Medulla oblongata (tissue), 1 donor: ENCODE data around the gene CCDC190.
"Not testable (repeated sequence)": the region's sequence is repeated elsewhere in the genome, so short reads cannot be mapped to it uniquely, and the experiment has no call there.

Source experiments
- DNase-seq: peaks from one replicate; pipeline ENCODE4 v3.0.0-alpha.2; 2015; ENCODE audit errors: extremely low spot score

CCDC190 gene

DNA sequence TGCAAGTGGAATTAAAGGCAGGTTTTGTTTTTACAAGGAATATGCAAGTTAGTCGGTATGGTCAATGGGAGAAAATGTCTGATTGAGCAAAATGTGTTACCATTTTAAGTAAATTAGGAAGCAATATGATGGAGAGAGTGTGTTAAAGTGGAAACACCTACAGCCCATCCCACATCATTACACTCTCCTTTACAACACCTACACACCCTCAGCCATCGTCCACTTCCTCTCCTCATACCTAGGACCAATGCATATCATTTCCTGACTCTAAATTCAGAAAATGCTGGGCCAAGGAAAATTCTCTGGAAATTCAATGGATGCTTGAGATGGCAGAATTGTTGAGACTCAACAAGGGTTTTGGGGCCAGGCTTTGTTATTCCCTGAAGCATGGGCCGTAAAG is 16.4 kb upstream of the CCDC190 start:
- DNase-seq, result no peak

DNA sequence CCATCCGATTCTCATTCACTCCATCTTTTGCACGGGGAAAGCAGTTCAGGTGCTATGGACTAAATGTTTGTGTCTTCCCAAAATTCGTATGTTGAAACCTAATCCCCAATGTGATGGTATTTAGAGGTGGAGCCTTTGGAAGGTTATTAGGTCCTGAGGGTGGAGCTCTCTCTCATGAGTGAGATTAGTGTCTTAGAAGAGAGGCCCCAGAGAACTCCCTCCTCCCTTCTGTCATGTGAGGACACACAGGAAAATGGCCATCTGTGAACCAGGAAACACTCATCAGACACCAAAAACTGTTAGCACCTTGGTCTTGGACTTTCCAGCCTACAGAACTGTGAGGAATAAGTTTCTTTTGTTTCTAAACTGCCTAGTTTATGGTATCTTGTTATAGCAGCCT is 15.8 kb upstream of the CCDC190 start:
- no peak for DNase-seq

DNA sequence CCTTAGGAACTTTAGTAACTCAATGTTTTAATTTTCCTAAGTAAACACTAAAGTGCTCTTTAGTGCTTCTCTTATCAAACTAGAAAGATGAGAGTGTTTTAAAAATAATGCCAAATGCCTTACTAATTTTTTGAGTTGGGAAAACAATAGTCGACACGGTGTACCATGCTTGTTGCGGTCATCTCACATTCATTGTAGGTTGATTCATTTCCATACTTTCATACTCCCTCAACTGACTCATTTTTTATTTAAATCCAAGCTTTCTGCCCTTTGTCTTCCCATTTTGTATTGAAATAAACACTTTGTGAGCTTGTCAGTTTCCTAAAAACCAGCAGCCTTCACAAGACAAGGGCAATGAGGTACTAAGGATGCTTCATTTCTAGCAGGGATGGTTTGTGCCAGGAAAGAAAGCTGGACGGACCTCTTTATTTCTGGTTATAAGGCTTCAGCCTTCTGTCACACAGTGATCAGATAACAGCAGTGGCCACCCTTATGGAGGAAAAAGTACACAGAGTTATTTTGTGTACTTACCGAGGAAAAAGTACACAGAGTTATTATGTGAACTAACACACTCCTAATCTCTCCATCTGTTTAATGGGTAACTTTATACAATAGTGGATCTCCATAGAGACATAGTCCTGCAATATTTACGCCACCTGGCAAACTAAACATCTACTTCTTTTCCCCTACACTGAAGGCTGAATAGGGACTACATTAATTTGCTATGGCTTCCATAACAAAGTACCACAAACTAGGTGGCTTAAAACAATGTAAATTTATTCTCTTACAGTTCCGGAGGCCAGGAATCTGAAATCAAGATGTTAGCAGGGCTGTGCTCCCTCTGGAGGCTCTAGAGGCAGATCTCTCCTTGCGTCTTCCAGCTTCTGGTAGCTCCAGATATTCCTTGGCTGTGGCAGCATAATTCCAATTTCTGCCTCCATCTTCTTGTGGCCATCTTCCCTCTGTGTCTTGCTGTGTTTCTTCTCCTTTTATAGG is 13.0 kb upstream of the CCDC190 start:
- DNase-seq, result no peak

DNA sequence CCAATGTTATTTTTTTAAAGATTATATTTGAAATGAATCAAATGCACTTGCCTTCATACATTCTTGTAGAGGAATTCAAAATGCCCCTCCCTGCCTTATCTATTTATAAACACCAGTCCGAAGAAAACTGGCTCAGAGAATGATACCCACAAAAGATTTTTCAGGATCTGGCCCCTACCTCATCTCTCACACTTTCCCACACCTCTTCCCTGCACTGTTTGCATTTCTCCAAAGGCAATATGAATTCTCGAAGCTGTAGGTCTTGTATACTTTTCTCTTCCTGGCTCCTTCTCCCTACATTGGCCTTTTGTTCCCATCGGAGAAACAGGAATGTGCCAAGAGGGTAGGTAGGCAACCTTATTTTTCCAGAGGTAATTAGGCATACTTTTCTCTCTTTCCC is 12.0 kb upstream of the CCDC190 start:
- no peak for DNase-seq

DNA sequence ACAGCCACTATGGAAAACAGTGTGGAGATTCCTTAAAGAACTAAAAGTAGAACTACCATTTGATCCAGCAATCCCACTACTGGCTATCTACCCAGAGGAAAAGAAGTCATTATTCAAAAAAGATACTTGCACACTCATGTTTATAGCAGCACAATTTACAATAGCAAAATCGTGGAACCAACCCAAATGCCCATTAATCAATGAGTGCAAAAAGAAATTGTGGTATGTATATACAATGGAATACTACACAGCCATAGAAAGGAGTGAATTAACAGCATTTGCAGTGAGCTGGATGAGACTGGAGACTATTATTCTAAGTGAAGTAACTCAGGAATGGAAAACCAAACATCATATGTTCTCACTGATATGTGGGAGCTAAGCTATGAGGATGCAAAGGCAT is 10.4 kb upstream of the CCDC190 start:
- not testable (repeated sequence) for DNase-seq

DNA sequence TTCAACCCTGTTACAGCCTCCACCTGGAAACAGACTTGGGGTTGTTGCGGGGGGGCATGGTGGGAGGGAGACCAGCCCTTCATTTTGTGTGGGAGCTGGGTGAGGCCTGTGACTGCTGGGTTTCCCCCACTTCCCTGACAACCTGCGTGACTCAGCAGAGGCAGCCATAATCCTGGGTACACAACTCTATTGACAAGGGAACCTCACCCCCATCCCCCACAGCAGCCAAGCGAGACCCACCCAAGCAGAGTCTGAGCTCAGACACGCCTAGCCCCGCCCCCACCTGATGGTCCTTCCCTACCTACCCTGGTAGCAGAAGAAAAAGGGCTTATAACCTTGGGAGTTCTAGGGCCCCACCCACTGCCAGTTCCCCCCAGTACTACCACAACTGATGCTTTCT is 8.0 kb upstream of the CCDC190 start:
- no peak for DNase-seq

DNA sequence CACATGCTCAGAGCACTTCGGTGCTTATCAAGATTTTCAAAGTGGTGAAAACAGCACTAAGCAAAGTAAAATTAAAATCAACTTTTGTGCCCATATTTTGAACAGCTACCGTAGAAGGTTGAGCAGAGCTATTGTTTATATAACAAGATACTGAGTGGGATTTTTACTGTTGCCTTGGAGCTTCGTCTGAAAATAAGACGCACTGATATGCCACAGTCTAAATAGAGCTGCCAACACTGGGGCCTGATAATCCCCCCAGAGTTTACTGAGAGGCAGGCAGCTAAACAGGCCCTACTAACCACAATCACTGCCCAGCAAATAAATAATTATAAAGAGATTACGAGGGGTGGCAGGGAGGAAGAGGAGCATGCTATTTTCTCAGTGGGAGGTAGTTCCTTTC is 650 bp upstream of the CCDC190 start:
- DNase-seq, result no peak

DNA sequence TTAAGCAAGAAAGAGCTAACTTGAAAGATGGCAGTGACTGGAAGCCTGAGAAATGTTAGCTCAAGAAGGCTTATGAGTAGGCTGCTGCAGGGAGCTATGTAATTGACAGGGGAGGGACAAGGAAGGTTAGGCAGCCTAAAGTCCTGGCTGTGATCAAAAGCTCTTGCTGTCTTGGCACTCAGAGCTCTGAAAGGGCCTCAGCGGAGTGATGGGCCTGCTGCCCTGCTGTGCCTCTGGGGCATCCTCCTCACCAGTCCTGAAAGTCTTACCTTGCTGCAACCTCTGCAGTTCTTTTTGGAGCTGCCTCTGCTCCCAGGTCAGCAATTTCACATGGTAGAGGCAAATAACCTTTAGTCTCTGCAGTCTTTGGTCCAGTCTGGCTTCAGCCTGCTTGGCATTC is 1.8 kb downstream of the CCDC190 start:
- no peak for DNase-seq

DNA sequence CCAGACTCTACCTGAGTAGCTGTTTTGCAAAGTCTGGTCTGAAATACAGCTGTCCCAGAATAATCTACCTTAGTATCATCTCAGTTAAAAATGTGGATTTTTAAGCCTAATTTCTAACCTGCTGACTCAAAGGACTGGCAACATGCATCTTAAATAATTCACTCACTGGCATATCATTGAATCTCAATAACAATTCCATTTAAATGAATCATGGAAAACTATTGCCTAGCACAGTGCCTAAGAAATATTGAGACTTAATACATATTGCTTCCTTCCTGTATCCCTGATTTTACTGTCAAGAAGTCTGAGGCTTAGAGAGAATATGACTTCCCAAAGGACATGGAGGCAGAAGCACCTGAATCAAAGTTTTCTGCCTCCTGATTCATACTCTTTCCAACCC is 3.1 kb downstream of the CCDC190 start:
- DNase-seq, result no peak

DNA sequence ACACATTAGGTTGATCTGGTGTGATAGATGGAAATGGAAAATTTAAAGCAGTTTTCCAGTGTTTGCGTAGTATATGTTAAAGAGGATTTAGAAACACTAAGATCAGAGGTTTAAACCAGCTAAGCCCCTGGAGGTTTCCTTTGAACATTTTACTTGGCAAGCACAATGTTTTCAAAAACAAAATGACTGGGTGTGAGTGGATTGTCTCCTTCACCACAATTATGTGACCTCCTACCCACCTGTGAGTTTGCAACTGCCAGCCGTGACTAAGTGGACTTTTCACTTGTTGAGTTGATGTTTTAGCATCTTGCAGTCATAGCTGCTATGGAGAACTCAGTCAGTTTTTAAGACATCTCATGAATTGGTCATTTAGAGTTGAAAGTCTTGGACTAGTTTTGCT is 4.7 kb downstream of the CCDC190 start:
- DNase-seq, result no peak

DNA sequence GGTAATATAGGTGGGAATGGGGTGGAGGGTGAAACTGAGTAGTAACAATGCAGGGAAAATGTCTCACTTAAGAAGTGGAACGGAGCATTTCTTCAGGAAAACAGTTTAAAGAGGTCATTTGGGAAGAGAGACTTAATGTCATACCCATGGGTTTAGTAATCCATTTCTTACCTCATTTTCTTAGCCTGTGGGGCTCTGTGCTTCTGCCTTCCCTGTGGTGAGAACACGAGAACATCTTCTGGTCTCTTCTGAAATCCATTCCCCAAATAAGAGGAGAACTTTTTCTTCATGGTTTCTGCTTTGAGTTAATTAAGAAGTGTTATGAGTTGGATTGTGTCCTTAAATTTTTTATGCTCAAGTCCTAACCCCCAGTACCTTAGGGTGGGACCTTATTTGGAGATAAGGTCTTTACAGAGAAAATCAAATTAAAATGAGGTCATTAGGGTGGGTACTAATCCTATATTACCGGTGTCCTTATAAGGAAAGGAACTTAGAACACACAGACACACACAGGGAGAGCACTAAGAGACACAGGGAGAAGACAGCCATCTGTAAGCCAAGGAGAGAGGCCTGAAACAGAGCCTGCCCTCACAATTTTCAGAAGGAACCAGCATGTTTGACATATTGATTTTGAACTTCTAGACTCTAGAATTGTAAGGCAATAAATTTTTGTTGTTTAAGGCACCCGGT is 5.4 kb downstream of the CCDC190 start:
- DNase-seq, result no peak

DNA sequence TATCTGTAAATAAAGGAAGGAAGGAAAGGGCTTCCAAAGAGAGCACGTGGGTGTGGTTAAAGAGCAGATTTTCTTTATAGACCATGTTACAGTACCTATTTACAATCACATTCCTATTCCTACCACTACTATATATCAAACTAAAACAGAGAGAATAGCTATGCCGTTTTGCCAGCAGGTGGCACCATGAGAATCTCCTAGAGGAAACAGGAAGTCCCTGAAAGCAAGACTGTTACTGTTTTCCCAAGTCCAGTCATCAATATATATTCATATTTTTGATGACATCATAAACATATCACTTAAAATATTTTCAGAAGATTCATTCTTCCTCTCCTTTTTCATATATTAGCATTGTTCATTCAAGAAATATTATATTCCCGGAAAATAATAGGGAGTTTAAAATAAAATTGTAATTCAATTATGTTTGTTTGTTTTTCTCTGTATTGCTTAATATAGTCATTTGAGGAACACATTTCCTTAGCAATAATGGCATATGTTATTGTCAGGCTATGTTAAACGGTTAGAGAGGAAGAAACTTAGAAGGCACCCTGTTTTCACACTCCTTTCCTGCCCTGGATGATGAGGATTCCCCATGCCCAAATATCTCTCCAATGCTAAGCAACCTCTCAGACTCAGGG is 6.6 kb downstream of the CCDC190 start:
- DNase-seq, result peak; percentile 73

DNA sequence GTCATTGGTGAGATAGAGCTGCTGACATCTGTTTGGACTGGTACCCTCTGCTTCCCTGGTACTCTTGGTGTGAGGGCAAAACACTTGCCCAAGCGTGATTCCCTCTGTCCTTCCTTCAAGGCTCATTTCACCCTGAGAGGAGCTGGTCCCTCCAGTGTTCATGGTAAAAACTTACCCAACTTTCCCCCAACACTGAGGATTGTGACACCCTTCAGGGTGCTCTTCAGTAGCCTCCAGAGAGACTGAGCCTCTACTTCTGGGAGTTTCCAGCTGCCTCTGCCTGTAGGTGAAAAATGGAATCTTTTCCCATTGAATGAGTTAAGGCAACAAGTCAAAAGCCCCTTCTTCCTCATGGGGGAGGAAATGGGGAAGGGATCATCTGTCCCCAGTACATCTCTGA is 9.6 kb downstream of the CCDC190 start:
- no peak for DNase-seq

DNA sequence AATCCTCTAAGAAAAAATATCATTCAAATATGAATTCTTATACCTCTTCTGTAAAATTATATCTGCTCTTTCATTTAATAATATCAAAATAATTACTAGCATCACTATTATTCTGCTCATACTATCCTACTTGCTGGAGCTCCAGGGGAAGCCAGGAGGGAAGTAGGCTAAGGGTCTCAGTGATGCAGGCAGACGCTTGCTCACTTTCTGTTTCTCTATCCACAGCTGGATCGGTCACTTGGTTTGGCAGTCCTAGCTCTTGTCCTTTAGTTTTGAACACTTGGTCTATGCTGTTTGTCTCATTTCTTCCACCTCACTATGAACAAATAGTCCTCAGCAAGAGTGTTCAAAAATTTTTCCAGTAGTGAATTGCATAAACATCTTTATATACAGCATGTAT is 11.3 kb downstream of the CCDC190 start:
- DNase-seq, result no peak

DNA sequence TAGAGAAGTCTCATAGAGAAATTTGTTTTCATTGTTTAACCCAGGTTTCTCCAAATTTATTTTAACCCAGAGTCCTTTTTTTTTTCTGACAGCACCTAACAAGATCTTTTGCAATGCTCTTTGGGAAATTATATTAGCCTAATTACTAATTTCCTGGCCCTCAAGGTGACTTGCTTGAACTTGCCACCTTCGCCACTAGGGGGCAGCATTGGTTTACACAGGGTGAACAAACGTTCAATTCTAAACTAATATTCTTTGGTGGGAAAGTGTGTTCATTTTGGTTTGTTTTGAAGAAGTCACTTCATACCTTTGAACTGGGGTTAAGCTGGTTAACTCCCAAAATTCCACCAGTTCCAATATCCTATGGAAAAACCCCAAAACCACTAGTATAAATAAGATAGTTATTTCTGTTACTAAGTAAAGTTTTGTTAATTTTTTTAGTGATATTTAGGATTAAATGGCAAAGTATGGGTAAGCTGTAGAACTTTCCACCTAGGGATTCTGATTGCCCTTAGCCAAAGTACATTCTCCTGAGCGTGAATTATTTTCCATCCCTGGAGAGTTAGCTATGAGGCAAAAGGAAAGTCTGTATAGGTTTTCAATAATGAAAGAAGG is 13.0 kb downstream of the CCDC190 start:
- DNase-seq, result peak; percentile 85

DNA sequence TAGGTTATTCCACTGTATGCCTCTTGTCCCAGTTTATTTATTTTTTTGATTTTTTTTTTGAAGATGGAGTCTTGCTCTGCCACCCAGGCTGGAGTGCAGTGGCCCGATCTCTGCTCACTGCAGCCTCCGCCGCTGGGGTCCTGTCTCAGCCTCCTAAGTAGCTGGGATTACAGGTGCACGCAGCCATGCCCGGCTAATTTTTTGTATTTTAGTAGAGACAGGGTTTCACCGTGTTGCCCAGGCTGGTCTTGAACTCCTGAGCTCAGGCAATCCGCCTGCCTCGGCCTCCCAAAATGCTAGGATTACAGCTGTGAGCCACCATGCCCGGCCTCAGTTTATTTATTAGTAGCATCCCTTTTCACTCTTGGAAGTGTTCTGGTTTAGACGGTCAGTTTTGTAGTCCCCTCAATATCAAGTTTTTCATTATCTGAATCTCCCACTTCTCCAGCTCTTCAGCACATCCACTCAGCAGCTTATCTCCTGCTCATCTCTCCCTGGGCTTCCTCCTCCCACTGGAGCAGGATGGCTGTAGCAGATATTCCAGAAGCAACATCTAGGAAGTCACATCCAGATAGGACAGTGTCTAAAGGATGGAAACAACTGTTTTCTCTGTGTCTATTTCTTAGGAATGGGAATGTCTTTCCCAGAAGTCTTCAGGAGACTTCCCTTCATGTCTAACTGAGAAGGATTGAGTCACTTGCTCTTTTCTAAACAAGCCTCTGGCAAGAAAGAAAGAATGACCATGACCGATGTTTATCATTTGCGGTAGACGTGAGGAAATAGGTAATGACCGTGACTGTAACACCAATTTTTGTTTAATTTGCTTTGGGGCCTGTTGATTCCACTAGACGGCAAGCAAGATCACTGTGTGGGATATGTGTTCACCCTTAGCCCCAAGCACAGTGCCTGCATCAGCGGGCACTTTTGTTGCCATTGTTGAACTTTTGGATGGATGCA is 14.4 kb downstream of the CCDC190 start:
- DNase-seq, result no peak

DNA sequence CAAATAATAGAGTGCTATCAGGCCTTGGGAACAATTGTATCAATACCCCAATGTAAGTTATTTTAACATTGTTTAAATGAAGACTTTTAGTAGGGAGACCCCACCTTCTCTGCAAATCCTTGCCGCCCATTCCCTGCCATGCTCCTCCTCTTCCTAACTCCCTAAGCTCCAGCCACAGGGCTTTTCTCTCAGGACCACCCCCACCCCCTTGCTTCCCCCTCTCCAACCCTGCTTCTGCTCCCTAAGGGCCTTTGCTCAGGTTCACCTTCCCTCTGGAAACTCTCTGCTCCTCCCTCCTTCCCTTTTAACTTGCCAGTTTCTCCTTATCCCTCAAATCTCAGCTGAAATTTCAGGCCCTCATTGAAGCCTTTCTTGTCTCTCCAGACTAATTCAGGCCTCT is 16.8 kb downstream of the CCDC190 start:
- DNase-seq, result no peak

DNA sequence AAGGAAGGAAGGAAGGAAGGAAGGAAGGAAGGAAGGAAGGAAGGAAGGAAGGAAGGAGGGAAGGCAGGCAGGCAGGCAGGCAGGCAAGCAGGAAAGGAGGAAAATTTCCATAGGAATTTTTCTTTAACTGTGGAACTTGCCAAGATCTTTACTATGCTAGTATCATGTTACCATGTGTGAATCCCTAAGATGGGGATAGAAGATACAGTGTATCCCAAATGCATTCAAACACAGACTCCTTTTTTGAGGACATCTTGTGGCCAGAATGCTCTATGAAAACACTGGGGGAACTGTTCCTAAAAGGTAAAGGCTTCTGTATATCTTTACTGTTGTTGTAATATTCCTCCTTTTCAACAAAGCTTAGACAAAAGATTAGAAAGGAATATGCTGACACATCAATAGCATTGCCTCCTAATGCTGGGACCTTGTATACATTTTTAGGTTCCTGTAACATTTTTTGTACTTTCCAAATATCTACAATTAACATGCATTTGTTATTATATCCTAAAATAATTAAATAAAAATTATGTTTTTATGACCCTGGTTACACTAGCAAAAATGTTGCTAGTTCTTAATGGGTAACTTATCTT is 20.6 kb downstream of the CCDC190 start:
- no peak for DNase-seq

DNA sequence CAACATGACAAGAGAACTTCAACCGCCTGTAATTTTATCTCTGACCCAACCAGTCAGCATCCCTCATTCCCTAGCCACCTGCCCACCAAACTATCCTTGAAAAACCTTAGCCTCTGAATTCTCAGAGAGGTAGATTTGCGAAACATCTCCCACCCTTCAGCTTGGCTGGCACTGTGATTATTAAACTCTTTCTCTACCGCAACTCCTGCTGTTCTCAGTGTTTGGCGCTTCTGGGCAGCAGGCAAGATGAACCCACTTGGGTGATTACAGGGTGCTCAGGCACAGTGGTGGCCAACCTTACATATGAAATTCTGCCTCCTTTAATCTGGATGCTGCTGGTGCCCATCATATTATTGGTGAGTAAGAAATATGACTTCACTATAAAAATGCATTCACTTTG is 22.1 kb downstream of the CCDC190 start:
- DNase-seq, result no peak

DNA sequence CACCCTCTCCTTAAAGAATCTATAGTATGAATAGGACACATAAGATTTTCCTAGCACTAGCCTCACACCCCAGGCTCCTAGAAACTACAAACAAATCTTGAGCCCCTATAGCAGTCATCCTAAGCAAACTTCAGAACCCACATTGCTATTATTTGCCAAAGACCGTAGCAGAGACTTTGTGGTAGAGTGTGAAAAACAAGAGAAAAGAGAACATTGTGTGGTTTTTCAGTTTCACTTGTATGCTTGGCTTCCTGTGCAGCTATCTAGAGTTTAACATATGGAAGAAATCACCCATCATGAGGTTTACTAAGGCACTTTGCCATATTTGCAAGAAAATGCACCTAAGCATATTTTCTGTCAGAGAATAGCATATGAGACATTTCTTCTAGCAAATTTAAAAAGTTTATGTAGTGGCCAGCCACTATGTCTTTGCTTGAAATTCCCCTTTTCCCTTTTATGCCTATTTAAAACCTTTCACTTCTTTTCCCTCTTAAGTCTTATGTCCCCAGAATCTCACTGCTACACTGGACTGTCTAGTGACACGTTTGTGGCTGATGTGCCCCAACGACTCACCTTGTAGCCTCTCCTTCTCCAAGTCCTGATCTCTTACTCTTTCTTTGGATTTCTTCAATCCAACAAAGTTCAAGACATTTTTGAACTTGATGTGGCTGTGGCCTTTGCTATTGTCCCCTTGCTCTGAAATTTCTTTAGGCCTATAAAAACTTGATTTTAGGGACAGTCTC is 25.6 kb downstream of the CCDC190 start:
- DNase-seq, result no peak
